Testis (tissue), 3 donors: Measurements from ENCODE around the gene CROCC2. TPM values are rescaled to one million over a fixed set of nuclear protein-coding genes. Genes with fewer than 3 reads are reported as not detected.

Experiments
- DNase-seq: peaks from one replicate; pipeline ENCODE4 v3.0.0-alpha.2; 2019
- H3K27ac ChIP-seq, 2 donors: fragments of 200-600 bp; sonication (generic); one replicate each; pipeline ENCODE4 v1.5.1; 2019
- H3K27me3 ChIP-seq: fragments of 200-600 bp; sonication (generic); one replicate; pipeline ENCODE4 v1.5.1; 2019
- H3K36me3 ChIP-seq: fragments of 200-600 bp; sonication (generic); one replicate; pipeline ENCODE4 v1.5.1; 2017; ENCODE audit warnings: low read depth; ENCODE audit errors: missing control alignments
- H3K4me1 ChIP-seq: fragments of 200-600 bp; sonication (generic); one replicate; pipeline ENCODE4 v1.5.1; 2019
- H3K4me3 ChIP-seq, 2 donors: fragments of 200-600 bp; sonication (generic); one replicate each; pipeline ENCODE4 v1.5.1; 2017 to 2019
- H3K9me3 ChIP-seq: fragments of 200-600 bp; sonication (generic); one replicate; pipeline ENCODE4 v1.5.1; 2017
- POLR2A ChIP-seq: fragments of 450-650 bp; IDR thresholded peaks from one replicate; pipeline ENCODE4 v1.6.1; 2017; ENCODE audit warnings: antibody characterized with exemption, mild to moderate bottlenecking, moderate library complexity
- WGBS, 2 donors: methylation state at CpG; one replicate each; pipeline ENCODE4 v1.1.5; 2018; 5-methylcytosine and 5-hydroxymethylcytosine counted together
- intact Hi-C: fragments of 100-400 bp; cut with DNase I; formaldehyde crosslinking; loops from one replicate; pipeline ENCODE4 v1.15.1; 2023; ENCODE audit warnings: low total_unique reads
- polyA plus RNA-seq: library from polyadenylated mRNA; stranded (reverse); fragments of 350-450 nt; fragmentation: Illumina TruSeq; extraction: RNeasy Lipid Tissue Mini Kit (QIAGEN cat#74804); gene quantifications from one replicate; pipeline ENCODE4 v1.2.3, GENCODE V29; 2014; ENCODE audit warnings: low read depth, low replicate concordance; ENCODE audit not compliant: insufficient read depth
- total RNA-seq, 2 donors: library from RNA; depleted of rRNA; stranded (reverse); fragments of >200 nt; gene quantifications; one replicate each; pipeline ENCODE4 v1.2.3, GENCODE V29; 2016
- TF ChIP-seq, protein P1 (sequence below), 3 experiments: fragments of 450-650 bp in 2 of 3; fragments of 200-600 bp in 1 of 3; sonication (generic) in 1 of 3; IDR thresholded peaks; one replicate each; pipeline ENCODE4 v1.5.1; 2016 to 2019; ENCODE audit warnings: antibody characterized with exemption in 3 of 3, mild to moderate bottlenecking in 2 of 3, moderate library complexity in 1 of 3

The CROCC2 gene
- total and polyA plus RNA-seq, 3 donors from 2014 or later, result 0.43 to 0.55 (median 0.51) TPM

DNA sequence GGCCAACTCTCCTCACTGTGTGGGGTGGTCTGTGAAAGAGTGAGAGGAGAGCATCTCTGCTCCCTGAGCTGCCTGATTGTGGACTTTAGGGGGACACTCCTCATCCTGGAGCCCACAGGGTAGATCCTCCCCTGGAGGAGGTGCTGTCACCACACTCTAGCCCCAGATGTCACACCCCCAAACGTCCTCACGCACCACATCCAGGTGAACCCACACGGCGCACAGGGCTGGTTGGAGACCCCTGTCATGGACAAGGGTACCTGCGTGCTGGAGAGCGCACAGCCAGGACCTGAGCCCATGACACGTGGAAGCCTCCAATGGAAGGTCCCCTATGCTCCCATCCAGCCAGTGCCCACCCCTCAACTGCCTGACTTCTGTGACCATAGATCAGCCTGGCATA, 27.0 kb upstream of the CROCC2 start:
- H3K4me3 ChIP-seq, result no peak overlapping the region
- intact Hi-C loops, result no loop called here
- no peaks in the 10 kb centered on the region for H3K27me3 ChIP-seq
- H3K27ac ChIP-seq, result no peak overlapping the region
- no peak for DNase-seq
- WGBS, 2 donors, result 76 to 90% methylated on average over 7 of the region's 7 CpGs
- no peaks in the 10 kb centered on the region for H3K36me3 ChIP-seq
- peaks cover 3% of the 10 kb centered on the region for H3K4me1 ChIP-seq
- no peak for TF ChIP-seq POLR2A
- TF ChIP-seq, protein P1, sequence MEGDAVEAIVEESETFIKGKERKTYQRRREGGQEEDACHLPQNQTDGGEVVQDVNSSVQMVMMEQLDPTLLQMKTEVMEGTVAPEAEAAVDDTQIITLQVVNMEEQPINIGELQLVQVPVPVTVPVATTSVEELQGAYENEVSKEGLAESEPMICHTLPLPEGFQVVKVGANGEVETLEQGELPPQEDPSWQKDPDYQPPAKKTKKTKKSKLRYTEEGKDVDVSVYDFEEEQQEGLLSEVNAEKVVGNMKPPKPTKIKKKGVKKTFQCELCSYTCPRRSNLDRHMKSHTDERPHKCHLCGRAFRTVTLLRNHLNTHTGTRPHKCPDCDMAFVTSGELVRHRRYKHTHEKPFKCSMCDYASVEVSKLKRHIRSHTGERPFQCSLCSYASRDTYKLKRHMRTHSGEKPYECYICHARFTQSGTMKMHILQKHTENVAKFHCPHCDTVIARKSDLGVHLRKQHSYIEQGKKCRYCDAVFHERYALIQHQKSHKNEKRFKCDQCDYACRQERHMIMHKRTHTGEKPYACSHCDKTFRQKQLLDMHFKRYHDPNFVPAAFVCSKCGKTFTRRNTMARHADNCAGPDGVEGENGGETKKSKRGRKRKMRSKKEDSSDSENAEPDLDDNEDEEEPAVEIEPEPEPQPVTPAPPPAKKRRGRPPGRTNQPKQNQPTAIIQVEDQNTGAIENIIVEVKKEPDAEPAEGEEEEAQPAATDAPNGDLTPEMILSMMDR (IDR thresholded peaks at IDR 0.05), result no peak
- no peaks in the 10 kb centered on the region for H3K9me3 ChIP-seq

- intact Hi-C loops, result no loop called here
- no peaks in the 10 kb centered on the region for H3K27me3 ChIP-seq
- 80 to 83% methylated on average over 6 of the region's 6 CpGs for WGBS, 2 donors
- H3K4me1 ChIP-seq, result no peaks in the 10 kb centered on the region
- no peaks in the 10 kb centered on the region for H3K36me3 ChIP-seq
- DNase-seq, result no peak
- H3K27ac ChIP-seq, result no peak overlapping the region
- no peak overlapping the region for H3K4me3 ChIP-seq
- no peak for TF ChIP-seq POLR2A
- TF ChIP-seq, protein P1 (IDR thresholded peaks at IDR 0.05), result no peak
- no peaks in the 10 kb centered on the region for H3K9me3 ChIP-seq
Measured at GRCh38 chr2:240881913-240882312, 24.2 kb upstream of the CROCC2 start.

- no peak overlapping the region for H3K4me3 ChIP-seq
- intact Hi-C loops, result no loop called here
- no peaks in the 10 kb centered on the region for H3K9me3 ChIP-seq
- TF ChIP-seq, protein P1 (IDR thresholded peaks at IDR 0.05), result no peak
- no peak for TF ChIP-seq POLR2A
- H3K36me3 ChIP-seq, result no peaks in the 10 kb centered on the region
- H3K27me3 ChIP-seq, result no peaks in the 10 kb centered on the region
- 90 to 100% methylated on average over 2 of the region's 2 CpGs for WGBS, 2 donors
- H3K27ac ChIP-seq, result no peak overlapping the region
- H3K4me1 ChIP-seq, result no peaks in the 10 kb centered on the region
- DNase-seq, result no peak
Measured at GRCh38 chr2:240884221-240884620, 21.9 kb upstream of the CROCC2 start.

DNA sequence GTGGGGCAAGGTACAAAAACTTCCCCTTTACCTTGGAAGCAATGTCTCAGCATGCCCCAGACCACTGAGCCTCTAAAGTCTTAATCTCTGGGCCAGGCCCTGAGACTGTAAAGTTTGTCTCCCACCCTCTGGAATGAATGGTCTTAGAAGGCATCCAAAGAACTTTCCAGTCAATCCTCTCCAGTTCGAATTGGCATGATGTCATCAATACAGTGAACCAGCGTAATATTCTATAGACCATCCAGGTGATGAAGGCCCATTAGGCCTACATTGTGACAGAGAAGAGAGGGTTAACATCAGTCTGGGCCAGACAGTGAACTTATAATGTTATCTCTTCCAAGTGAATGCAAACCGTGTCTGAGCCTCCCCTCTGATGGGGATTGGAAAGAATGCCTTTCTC, 21.4 kb upstream of the CROCC2 start:
- Histone ChIP-seq H3K4me1 (no peaks in the 10 kb centered on the region), H3K9me3 (no peaks in the 10 kb centered on the region), H3K4me3 (no peak overlapping the region), H3K27me3 (no peaks in the 10 kb centered on the region), H3K36me3 (no peaks in the 10 kb centered on the region), H3K27ac (no peak overlapping the region)
- WGBS, 2 donors, result 63 to 79% methylated on average over 3 of the region's 3 CpGs
- no peak for DNase-seq
- intact Hi-C loops, result no loop called here
- TF ChIP-seq, protein P1 (IDR thresholded peaks at IDR 0.05), result no peak
- no peak for TF ChIP-seq POLR2A

DNA sequence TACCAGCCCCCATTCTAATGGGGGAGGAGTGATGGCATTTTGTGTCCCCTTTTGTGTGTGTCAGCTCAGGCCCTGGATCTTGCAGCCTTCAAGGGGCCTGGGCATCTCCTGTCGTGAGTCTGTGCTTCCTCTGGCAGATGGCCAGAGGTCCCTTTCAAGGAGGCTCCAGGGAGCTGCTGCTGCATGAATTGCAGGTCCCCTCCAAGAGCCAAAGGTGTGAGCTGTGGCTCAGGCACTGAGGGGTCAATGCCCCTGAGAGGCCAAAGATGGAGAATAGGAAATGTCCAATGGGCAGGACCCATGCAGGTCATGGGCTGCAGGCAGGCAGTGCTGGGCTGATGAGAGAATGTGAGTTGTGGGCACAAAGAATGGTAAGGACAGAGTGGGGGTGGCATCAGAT, 20.6 kb upstream of the CROCC2 start:
- TF ChIP-seq POLR2A, result no peak
- TF ChIP-seq, protein P1 (IDR thresholded peaks at IDR 0.05), result no peak
- no peaks in the 10 kb centered on the region for H3K27me3 ChIP-seq
- no peak overlapping the region for H3K4me3 ChIP-seq
- no peaks in the 10 kb centered on the region for H3K9me3 ChIP-seq
- intact Hi-C loops, result no loop called here
- no peaks in the 10 kb centered on the region for H3K4me1 ChIP-seq
- H3K27ac ChIP-seq, result no peak overlapping the region
- DNase-seq, result no peak
- WGBS, 2 donors, result 40 to 60% methylated on average over 1 of the region's 1 CpG
- H3K36me3 ChIP-seq, result no peaks in the 10 kb centered on the region
